Measurements from ENCODE around the gene GNG5.
"Not testable (repeated sequence)": the region's sequence is repeated elsewhere in the genome, so short reads cannot be mapped to it uniquely, and the experiment has no call there.

Gene GNG5

GRCh38 chr1:84506002-84506728, at the start of gene GNG5, which contains the start of gene SPATA1:
GNG5 (minus strand) TSS chr1:84506581; CDS start chr1:84506091, 490 bp downstream.
SPATA1 (plus strand) TSS chr1:84506386; CDS start chr1:84516360, 9,974 bp downstream.
- DNase-seq (ENCODE audit: low spot score) = peak; percentile 99

GRCh38 chr1:84550826-84551225, 44.4 kb upstream of the GNG5 start:
- no peak for DNase-seq (ENCODE audit: low spot score)

- DNase-seq (ENCODE audit: low spot score) = no peak
Observed at GRCh38 chr1:84541679-84542078, 35.3 kb upstream of the GNG5 start.

GRCh38 chr1:84540759-84541158, 34.4 kb upstream of the GNG5 start:
- DNase-seq (ENCODE audit: low spot score) = no peak

- no peak for DNase-seq (ENCODE audit: low spot score)
Observed at GRCh38 chr1:84539972-84540371, 33.6 kb upstream of the GNG5 start.

- DNase-seq (ENCODE audit: low spot score) = no peak
Observed at GRCh38 chr1:84538599-84538998, 32.2 kb upstream of the GNG5 start.

GRCh38 chr1:84525779-84526178, 19.4 kb upstream of the GNG5 start:
- DNase-seq (ENCODE audit: low spot score) = no peak

GRCh38 chr1:84524590-84524989, 18.2 kb upstream of the GNG5 start:
- no peak for DNase-seq (ENCODE audit: low spot score)

- DNase-seq (ENCODE audit: low spot score) = no peak
Observed at GRCh38 chr1:84510668-84511067, 4.3 kb upstream of the GNG5 start.

GRCh38 chr1:84510165-84510564, 3.8 kb upstream of the GNG5 start:
- DNase-seq (ENCODE audit: low spot score) = no peak

- DNase-seq (ENCODE audit: low spot score) = no peak
Observed at GRCh38 chr1:84509029-84509428, 2.6 kb upstream of the GNG5 start.

- DNase-seq (ENCODE audit: low spot score) = no peak
Observed at GRCh38 chr1:84508510-84508909, 2.1 kb upstream of the GNG5 start.

GRCh38 chr1:84507887-84508286, 1.5 kb upstream of the GNG5 start:
- not testable (repeated sequence) for DNase-seq (ENCODE audit: low spot score)

GRCh38 chr1:84506729-84507453, 510 bp upstream of the GNG5 start:
- no peak for DNase-seq (ENCODE audit: low spot score)

GRCh38 chr1:84505493-84506001, 834 bp downstream of the GNG5 start:
- DNase-seq (ENCODE audit: low spot score) = no peak

GRCh38 chr1:84504580-84505492, 1.5 kb downstream of the GNG5 start:
- no peak for DNase-seq (ENCODE audit: low spot score)

- no peak for DNase-seq (ENCODE audit: low spot score)
Observed at GRCh38 chr1:84502927-84503326, 3.5 kb downstream of the GNG5 start.

- DNase-seq (ENCODE audit: low spot score) = no peak
Observed at GRCh38 chr1:84497631-84498275, 8.6 kb downstream of the GNG5 start.

- no peak for DNase-seq (ENCODE audit: low spot score)
Observed at GRCh38 chr1:84496498-84496897, 9.9 kb downstream of the GNG5 start.

- DNase-seq (ENCODE audit: low spot score) = no peak
Observed at GRCh38 chr1:84493747-84494146, 12.6 kb downstream of the GNG5 start.

- DNase-seq (ENCODE audit: low spot score) = no peak
Observed at GRCh38 chr1:84492726-84493125, 13.7 kb downstream of the GNG5 start.

- DNase-seq (ENCODE audit: low spot score) = no peak
Observed at GRCh38 chr1:84489766-84490165, 16.6 kb downstream of the GNG5 start.

Measured in left forelimb (tissue), 1 donor.